Activated CD8-positive, alpha-beta memory T cell treated with anti-CD3 and anti-CD28 coated beads for 4 hours (primary cell): ENCODE measurements around the gene OAT.
"Not testable (repeated sequence)": the region's sequence is repeated elsewhere in the genome, so short reads cannot be mapped to it uniquely, and the experiment has no call there.

Source experiments
- DNase-seq, 2 donors: peaks; one replicate each; pipeline ENCODE4 v3.0.0-alpha.2; 2020; ENCODE audit warnings: low read depth in 2 of 2

The OAT gene

DNA sequence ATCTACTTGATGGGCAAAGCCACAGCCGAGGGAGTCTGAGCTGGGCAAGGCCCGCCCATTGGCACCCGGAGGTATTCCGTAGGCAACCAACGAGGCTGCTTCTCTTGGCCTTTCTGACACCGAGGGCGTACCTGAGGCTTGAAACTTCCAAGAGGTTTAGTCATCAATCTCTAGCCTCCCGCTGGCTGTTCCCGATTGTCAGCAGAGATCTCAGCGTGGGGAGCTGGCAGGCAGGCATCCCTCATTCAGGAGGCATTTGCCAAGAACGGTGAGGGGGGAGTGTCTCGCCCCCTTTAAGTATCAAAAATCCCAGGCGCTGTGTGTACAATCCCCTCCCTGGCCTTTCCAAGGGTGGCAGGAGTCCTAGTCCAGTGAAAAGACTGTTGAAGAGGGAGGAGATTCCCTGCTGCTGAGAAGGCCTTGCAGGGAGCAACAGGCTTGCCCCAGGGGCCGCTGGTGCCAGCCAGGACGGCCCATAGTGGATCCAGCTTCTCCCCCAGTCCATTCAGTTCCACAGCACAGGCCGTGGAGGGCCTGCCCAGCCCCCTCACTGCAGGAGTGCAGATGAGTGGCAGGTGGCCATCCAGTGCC lies 39.7 kb downstream of the OAT start:
- DNase-seq: no peak

DNA sequence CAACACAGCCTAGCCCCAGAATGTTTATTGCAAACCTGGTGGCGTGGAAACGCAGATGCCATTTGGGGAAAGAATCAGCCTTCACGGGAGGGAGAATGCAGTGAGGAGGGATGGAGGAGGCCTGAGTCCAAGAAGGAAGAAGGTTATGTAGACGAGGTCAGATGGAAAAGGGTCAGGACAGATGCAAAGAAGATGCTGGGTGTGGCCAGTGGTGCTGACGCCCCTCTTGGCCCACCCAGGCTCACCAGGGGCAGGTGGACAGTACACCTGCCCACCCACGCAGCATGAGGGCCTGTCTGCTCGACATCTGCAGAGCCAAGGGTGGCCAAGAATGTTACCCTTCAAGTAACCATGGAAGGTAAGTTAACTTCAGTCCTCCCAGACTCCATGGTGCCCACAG lies 40.5 kb downstream of the OAT start:
- no peak for DNase-seq

DNA sequence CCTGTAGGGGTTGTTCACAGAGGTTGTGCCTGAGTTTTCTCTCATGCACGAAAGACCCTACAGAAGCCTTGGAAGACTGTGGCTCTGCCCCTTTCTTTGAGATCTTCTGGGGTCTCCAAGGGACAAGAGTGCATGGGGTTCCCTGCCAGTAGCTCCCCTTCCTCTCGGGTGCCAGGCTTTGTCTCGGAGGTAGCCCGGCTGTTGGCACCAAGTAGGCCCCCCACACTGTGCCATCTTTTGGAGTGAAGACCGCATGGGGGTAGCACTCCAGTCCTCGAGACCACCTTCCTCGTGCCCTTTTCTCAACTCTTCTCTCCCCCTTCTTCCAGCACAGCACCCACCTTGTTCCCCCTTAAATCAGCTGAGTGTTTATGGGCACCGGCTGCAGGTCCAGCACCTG lies 41.6 kb downstream of the OAT start:
- DNase-seq: no peak

DNA sequence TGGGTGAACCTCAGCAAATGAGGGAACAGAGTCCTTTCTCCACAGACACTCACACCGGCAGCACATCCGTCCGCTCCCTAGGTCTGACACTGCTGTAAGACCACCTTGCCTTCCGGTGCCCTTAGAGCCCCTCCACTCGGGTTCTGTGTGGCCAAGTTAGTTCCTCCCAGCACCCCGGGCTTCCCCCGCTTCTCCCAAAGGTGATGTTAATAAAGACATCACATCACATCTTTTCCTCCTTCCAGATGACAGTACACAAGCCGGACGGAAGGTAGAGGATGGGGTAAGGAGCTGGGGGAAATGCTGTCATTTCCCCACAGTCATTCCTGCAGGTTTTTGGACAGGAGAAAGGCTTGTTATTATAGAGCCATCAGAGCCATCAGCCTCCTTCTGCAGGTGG lies 42.3 kb downstream of the OAT start:
- no peak for DNase-seq

DNA sequence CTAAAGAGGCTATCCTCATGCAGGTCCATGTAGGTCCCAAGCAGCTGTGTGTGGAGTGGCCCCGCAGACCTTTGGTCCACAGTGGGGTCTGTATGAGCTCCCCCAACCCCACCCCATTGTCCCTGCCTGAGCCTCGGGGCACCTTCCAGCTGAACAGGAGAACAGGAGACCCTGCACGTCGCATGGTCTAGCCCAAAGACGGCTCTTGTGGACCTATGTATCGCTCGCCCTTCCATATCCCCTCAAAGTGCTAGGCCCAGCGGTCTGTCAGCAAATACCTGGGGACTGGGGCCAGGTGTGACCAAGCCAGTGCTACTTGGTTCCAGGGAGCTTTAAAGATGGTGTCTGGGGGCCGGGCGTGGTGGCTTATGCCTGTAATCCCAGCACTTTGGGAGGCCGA lies 43.0 kb downstream of the OAT start:
- no peak for DNase-seq

DNA sequence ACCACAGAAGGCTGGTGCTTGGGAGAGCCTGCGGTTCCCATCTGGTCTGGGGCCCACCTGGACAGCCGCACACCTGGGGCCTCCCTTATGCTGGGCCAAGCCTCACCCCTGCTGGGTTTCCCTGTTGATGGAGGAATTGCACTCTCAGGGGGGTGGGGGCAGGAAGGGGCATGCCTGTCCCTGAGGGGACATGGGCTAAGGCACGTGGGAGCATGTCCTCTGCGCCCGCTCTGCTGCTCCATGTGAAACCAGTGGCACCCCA lies 43.4 kb downstream of the OAT start:
- DNase-seq: no peak

DNA sequence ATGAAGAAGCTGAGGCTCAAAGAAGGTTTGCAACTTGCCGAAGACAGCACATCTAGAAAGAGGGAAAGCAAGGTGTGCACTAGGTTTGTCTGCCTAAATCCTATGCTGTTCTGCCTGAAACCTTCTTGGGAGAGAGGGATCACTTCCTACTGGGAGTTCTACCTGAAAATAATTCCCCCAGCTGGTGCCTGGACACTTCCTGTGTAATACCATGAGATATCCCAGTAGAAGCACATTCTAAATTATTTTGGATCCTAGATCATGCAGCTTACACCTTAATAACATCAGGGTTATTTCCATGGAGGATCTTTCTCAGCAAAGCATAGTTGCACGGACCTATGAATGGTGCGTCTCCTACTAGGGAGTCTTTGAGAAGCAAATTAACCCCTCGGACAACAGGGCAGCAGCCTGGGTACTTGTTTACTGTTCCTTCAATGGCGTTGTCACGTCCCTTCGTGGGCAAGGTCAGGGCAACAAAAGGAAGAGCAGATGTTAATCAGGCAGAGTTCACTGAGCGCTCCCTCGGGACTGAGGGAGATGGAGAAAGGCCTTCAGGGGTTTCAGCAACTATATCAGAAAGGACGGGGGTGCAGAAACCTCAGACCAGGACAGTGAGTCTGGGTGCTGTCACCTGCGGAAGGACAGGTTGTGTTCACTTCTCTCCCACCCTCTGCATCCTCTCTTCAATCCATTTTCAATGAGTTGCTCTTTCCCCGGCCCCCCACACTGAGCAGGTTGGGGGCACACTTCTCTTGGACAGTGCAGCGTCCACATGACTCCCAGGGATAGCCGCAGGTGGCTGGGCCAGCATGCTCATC lies 44.0 kb downstream of the OAT start:
- no peak for DNase-seq

DNA sequence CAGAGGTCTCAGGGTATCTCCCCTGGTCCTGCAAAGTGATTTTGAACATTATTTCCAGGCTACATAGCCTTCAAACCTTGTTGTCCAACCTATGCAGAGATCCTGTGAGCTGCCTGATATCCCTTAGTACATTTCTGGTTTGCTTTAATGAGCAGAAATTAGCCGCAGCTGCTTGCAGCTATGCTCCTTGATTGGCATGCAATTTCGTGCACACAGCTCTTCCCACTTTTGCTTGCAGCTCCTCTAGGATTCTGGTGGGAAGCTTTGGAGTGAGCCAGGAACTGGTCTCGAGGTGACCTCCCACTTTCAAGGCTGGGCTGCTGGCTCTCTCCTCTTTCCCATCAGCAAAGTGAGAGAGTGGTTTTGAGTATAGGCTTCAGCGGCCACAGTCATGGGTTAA lies 45.8 kb downstream of the OAT start:
- DNase-seq: no peak

DNA sequence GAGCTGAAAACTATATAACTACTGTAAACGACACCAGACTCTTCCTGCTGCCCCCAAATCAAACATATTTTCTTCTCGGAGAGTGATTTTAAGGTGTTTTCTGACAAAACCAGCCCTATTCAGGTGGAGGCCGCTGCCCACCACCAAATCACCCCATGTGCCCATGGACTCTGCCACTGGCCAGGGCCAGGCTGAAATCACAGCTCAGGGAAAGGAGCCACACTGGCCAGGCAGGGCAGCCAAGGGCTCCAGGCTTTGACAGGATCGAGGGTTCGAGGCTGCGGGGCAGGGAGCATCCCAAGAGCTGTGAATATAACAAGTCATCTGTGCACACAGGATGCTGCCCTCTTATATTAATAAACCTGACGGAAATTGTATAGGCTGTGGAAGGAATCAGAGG lies 48.3 kb downstream of the OAT start:
- no peak for DNase-seq

DNA sequence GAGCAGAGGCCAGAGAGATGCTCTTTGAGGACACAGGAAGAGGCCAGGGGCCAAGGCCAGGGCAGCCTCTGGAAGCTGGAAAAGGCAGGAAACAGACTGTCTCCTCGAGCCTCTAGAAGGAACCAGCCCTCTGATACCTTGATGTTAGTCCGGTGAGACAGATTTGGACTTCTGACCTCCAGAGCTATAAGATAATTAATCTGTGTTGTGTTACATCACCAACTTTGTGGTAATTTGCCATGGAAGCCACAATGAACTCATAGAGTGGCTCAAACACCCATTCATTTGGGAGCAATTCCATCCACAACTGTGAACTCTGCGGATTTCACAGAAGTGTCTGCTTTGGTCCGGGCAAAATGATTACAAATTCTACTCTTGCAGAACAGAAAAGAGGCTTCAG lies 48.7 kb downstream of the OAT start:
- DNase-seq: no peak

DNA sequence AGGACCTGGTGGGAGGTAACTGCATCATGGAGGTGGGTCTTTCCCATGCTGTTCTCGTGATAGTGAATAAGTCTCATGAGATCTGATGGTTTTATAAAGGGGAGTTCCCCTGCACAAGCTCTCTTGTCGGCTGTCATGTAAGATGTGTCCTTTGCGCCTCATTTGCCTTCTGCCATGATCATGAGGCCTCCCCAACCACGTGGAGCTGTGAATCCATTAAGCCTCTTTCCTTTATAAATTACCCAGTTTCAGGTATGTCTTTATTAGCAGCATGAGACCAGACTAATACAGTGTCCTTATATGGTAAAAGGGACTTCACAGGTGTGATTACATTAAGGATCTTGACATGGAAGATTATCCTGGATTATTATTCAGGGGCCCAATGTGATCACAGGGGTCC lies 49.2 kb downstream of the OAT start:
- not testable (repeated sequence) for DNase-seq

DNA sequence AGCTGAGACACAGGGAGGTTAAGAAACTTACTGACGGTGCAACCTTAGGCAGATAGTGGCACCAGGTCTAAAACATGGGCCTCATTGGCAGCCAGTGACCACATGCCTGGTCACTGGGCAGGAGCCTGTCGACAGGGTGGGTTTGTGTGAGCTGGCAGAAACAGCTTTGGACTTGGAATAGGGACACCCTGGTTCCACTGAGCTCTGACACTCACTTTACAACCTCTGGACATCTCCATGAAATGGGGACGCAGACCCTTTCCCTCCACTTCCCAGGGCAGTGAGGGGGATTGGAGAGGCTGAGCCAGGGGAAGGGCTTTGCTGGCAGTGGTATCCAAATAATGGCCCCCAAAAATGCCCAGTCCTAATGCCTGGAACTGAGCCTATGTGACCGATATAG lies 49.7 kb downstream of the OAT start:
- DNase-seq: no peak

DNA sequence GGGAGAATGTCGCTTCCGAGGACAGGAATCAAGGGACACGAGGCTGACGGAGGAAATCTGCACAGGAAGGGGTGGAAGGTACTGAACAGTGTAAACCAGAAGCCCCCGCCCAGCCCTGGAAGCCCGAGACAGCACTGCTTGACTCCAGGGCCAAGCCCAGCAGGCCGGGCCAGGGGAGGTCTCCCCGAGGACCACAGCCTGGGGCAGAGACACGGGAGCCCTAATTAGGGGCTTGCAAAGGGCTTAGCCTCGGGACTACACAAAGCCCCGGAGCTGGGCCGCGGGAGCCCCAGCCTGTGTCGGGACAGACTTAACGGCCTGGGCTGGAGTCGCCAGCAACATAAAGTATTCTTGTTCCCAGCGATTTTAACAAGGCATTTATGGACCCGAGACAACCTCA lies 50.8 kb downstream of the OAT start:
- DNase-seq: no peak

DNA sequence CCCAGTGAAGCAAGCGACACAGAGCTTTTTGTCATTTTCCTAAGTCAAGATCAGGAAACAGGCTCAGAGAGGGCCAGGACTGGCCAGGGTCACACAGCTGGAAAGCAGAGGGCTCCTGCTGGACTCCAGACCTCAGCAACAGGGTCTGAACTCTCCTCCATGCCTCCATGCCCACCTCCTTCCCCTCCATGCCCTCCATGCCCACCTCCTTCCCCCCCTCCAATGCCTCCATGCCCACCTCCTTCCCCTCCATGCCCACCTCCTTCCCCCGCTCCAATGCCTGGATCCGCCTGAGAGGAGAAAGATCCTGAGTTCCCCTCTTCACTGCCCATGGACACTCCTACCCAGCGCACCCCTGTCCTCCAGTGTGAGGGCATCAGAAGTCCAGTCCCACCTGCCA lies 51.3 kb downstream of the OAT start:
- DNase-seq: no peak

DNA sequence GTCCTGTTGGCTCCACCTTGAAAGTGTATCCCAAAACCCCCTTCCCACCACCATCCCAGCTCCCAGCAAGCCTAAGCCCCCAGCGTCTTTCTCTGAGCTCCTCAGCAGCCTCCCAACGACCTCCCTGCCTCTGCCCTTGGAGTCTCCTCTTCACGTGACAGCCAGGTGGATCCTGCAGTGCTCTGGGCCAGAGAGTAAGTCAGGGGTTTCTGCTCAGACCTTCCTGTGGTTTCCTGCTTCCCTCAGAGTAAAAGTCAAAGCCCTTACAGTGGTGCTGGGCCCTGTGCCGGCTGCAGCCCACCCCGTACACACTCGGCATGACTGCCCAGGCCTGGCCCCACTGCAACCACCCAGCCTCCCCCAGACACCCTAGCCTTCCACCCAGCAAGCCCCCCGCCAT lies 51.9 kb downstream of the OAT start:
- DNase-seq: no peak

DNA sequence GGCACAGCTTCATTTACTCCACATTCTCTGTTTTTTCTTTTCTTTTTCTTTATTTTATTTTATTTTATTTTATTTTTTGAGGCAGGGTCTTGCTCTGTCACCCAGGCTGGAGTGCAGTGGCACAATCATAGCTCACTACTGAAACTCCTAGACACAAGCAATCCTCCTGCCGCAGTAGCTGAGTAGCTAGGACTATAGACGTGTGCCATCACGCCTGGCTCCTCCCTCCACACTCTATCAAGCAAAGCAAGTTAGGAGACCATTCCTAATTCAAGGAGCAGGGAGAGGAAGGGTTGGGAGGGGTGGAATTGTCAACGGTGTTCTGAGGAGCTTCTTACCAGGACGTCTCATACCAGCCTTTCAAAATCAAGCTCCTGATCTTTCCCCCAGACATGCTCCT lies 52.4 kb downstream of the OAT start:
- DNase-seq: no peak

DNA sequence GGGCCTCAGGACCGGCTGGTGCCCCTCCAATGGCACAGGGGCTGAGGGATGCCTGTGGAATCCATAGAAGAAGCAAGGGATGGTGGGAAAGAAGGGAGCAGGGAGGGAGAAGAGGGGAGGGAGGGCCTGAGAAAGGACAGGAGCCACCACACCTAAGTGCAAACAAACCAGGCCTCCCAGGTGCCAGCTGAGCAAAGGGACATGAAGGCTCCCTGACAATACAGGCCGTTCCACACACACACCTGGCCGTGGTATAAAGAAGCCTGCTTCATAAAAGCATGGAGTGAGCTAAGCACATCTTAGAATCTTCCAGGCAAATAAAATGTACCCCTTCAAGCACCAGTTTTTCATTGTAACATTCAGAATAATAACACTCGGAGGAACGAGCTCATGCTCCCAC lies 54.0 kb downstream of the OAT start:
- no peak for DNase-seq

DNA sequence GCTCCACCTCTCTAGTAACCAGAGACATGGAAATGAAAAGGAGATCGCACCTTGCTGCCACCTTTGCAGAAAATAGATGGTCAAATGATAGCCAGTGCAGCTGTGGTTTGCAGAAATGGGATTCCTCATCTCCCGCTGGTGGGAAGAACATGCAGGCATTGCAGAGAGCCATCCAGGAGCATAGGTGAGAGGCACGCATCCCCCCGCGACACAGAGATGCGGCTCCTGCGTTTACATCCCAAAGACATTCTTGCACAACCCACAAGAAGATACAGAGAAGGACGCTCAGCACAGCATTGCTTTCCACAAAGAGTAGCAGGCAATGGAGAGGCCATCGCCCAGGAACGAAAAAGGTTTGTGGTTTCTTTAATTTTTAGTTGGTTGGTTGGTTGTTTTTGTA lies 56.2 kb downstream of the OAT start:
- DNase-seq: no peak

DNA sequence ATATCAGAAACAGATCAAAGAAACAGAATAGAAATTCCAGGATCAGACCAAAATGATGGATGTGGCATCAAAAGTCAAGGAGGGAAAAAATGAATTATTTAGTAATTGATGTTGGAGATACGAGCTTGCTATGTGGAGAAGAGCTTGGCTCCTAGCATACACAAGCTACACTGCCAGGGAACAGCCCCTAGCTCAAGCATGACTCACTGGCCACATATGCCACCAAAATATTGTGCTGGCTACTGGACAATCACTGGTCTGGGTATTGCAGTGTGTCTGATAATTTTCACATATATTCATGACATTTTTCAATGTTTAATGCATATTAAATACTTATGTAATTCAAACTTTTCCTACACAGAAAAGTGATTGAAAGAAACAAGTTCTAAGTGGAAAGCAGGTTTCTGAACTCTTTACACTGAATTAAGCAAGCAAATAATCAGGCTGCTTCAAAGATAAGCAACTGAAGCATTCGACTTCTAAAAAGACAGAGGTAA lies 59.3 kb downstream of the OAT start:
- no peak for DNase-seq

DNA sequence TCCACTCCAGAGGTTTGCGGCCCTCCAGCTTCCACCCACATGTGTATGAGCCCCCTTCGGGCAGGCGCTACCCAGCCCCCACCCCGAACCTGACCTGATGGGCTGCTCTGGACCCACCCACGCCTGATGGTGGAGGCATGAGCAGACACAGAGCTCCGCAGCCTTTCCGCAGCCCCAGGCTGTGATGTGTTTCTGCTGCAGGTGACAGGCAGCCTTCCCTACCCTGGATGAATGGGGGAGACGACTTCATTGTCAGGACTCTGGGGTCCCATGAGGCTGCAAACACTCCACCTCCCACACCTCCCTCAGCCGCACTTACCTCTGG lies 61.2 kb downstream of the OAT start:
- DNase-seq: no peak

DNA sequence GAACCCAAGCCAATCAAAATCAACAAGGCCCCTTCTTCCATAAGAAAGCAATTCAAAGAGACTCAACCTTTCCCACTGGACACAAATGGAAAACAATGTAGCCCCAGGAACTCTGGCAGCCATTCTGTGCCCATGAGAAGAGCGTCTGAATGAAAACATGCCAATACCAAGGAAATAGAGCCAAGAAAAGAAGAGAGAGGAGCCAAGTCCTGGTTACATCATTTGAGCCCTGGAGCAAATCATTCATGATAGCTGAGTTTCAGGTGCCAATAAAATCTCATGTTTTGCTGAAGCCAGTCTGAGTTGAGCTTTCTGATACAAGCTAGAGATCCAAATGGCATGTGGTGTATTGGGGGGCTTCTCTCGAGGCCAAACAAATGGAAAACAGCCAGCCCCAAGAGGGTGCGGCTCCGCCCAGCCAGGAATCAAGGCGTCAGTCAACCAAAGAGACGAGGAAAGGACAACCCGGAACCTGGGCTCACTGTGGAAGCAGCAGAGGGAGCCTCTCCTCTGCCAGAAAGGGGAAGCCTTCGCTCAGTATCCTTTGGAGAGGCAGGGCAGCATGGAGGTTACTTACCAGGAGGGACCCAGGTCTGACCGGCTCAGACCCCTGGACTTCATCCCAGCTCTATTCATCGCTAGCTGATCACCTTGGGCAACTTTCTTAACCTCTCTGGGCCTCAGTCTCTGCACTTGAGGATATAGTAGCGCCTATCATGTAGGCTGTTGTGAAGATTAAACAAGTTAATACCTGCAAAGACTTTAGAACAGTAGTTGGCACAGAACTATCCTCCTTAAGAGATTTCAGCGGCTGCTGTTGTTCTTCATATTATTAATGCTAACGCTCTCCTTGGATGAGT lies 61.8 kb downstream of the OAT start:
- no peak for DNase-seq

DNA sequence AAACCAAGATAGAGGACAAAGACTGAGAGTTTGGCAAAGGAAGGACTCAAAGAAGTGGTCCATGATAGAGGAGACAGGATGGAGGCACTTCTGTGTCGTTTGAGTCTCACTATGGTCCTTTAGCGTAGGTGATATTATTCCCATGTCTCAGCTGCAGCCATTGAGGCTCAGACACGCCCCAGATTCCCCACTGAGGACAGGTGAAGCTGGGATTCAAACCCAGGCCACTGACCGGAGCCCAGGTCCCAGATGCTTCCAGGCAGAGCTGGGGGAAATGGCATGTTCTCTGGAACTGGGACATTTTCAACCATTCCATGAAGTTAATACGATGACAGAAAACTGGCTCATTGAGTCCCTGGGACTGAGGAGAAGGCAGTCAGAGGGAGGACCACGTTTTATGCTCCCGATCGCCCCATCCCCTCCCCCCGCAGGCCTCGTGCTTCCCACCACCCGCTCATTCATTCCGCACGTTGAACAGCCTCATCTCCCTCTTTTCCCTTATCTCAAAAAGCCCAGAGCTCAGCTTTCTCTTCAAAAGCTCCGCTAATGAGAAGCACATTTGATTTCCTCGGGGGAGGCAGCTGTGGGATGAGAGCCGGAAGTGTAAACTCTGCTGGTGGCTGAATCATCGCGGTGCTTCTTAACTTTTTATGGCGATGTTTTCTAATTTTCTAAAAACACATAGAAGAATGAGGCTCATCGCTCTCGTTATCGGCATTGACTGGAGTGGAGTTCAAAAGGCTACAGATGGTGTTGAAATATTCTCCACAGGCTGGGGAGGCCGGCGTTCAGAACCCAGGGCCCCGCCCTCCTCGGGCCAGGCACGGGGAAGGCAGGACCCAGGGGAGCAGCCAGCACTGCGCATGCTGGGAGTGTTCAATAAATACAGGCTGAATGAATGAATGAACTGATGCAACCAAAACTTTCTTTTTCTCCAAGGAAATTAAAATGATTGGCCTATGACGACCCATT lies 64.0 kb downstream of the OAT start:
- no peak for DNase-seq
